Right lobe of liver (tissue), 6 donors: ENCODE data around the gene CDC14A. TPM values are rescaled to one million over a fixed set of nuclear protein-coding genes. Genes with fewer than 3 reads are reported as not detected.

Experiments used
- ATAC-seq, 4 donors: fragments of 200-7000 bp; cut with Tn5 transposase; one replicate each; pipeline ENCODE4 v1.9.1; 2020; ENCODE audit warnings: mild to moderate bottlenecking in 4 of 4, moderate library complexity in 4 of 4
- DNase-seq, 3 donors: peaks; one replicate each; pipeline ENCODE4 v3.0.0-alpha.2; 2020
- H3K27ac ChIP-seq, 3 donors: fragments of 200-600 bp; one replicate each; pipeline ENCODE4 v1.8.0; 2022
- H3K27me3 ChIP-seq, 2 donors: fragments of 200-600 bp; one replicate each; pipeline ENCODE4 v1.8.0; 2022
- H3K36me3 ChIP-seq, 4 donors: fragments of 200-600 bp; sonication (generic) in 1 of 4; one replicate each; pipeline versions ENCODE4 v1.5.1 to v1.8.0; 2017 to 2022; ENCODE audit warnings: control low read depth in 1 of 4
- H3K4me1 ChIP-seq, 4 donors: fragments of 200-600 bp; sonication (generic) in 1 of 4; one replicate each; pipeline versions ENCODE4 v1.5.1 to v1.8.0; 2017 to 2022; ENCODE audit warnings: control low read depth in 1 of 4
- H3K4me3 ChIP-seq, 3 donors: fragments of 200-600 bp; one replicate each; pipeline ENCODE4 v1.8.0; 2022
- H3K9me3 ChIP-seq, 4 donors: fragments of 200-600 bp; sonication (generic) in 1 of 4; one replicate each; pipeline versions ENCODE4 v1.5.1 to v1.8.0; 2017 to 2022; ENCODE audit warnings: control low read depth in 1 of 4
- POLR2A ChIP-seq: fragments of 450-650 bp; IDR thresholded peaks from one replicate; pipeline ENCODE4 v1.6.1; 2017; ENCODE audit warnings: antibody characterized with exemption, mild to moderate bottlenecking
- WGBS: methylation state at CpG from one replicate; pipeline ENCODE4 v1.1.6; 2018; ENCODE audit warnings: low coverage, low lambda C conversion rate; ENCODE audit not compliant: insufficient coverage; ENCODE audit errors: missing lambda C conversion rate; 5-methylcytosine and 5-hydroxymethylcytosine counted together
- intact Hi-C, 2 donors: fragments of 100-400 bp; cut with DNase I; formaldehyde crosslinking; loops; one replicate each; pipeline versions ENCODE4 v1.11.2 to v1.14.1; 2022
- total RNA-seq, 6 experiments: library from RNA; depleted of rRNA in 2 of 6; stranded (reverse); fragments of >200 nt in 2 of 6; fragmentation: NEBNext Ultra II Directional in 3 of 6; extraction: Animal tissue kit (Norgen Biotek cat#: 25700) in 3 of 6; gene quantifications; one replicate each; pipeline versions ENCODE4 v1.1.0 to v1.2.4, GENCODE V29; 2016 to 2023
- TF ChIP-seq, protein P1 (sequence below), 4 donors: fragments of 200-600 bp in 3 of 4; fragments of 450-650 bp in 1 of 4; IDR thresholded peaks; one replicate each; pipeline versions ENCODE4 v1.5.1 to v1.8.0; 2016 to 2022; ENCODE audit warnings: antibody characterized with exemption in 4 of 4, mild to moderate bottlenecking in 2 of 4
- donor health status: DM: no; HTN: yes; CAD: no.
- donor health status: DM: no; HTN: no; CAD: no.
- donor health status: DM: no; HTN: no; CAD: no.
- donor health status: DM: no; HTN: yes; CAD: no.
- donor health status: DM: no; HTN: yes; CAD: no.

CDC14A gene
- total RNA-seq, 6 experiments from 2014 or later = 1.1 to 3.3 (median 1.6) TPM

DNA sequence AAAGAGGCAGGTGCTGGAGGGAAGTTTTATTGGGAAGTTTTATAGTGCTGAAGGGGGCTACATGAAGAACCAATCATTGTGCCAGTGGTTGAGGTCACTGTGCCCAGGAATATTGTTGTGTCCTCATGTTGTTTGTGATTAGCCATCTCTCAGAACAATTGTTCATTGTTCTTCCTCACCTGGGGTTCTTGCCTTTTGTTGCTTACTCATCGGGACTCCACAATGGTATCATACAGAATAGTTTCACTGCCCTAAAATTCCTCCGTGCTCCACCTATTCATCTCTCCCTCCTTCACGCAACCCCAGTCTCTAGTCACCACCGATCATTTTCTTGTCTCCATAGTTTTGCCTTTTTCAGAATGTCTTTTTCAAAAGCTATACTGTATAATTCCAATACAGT lies 38.9 kb upstream of the CDC14A start:
- Histone ChIP-seq H3K9me3 (no peaks in the 10 kb centered on the region), H3K4me1 (no peaks in the 10 kb centered on the region), H3K36me3 (no peaks in the 10 kb centered on the region), H3K27me3 (no peaks in the 10 kb centered on the region), H3K27ac (no peak overlapping the region), H3K4me3 (no peak overlapping the region)
- ATAC-seq (no peak), DNase-seq (no peak)
- 47% methylated on average over 2 of the region's 4 CpGs for WGBS
- TF ChIP-seq, protein P1, sequence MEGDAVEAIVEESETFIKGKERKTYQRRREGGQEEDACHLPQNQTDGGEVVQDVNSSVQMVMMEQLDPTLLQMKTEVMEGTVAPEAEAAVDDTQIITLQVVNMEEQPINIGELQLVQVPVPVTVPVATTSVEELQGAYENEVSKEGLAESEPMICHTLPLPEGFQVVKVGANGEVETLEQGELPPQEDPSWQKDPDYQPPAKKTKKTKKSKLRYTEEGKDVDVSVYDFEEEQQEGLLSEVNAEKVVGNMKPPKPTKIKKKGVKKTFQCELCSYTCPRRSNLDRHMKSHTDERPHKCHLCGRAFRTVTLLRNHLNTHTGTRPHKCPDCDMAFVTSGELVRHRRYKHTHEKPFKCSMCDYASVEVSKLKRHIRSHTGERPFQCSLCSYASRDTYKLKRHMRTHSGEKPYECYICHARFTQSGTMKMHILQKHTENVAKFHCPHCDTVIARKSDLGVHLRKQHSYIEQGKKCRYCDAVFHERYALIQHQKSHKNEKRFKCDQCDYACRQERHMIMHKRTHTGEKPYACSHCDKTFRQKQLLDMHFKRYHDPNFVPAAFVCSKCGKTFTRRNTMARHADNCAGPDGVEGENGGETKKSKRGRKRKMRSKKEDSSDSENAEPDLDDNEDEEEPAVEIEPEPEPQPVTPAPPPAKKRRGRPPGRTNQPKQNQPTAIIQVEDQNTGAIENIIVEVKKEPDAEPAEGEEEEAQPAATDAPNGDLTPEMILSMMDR (IDR thresholded peaks at IDR 0.05) = no peak
- TF ChIP-seq POLR2A = no peak
- intact Hi-C loops = no loop called here

DNA sequence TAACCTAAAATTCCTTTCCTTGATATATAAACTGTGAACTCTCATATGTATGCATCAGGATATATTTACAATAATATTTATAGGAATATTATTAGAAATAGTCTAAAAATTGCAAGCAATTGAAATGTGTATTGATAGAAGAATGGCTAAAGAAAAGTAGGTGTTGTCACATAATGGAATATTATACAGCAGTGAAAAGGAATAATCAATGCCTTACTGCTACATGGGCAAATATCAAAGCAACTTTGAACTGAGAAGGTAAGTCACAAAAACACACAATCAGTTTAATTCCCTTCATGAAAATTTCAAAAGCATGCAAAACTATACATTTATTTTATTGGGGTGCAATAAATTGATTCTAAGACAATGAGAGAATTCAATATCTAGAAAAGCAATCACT lies 35.7 kb upstream of the CDC14A start:
- H3K36me3 ChIP-seq = no peaks in the 10 kb centered on the region
- TF ChIP-seq POLR2A = no peak
- TF ChIP-seq, protein P1 (IDR thresholded peaks at IDR 0.05) = no peak
- H3K27ac ChIP-seq = no peak overlapping the region
- no peaks in the 10 kb centered on the region for H3K9me3 ChIP-seq
- no peaks in the 10 kb centered on the region for H3K4me1 ChIP-seq
- DNase-seq = no peak
- intact Hi-C loops = no loop called here
- no peaks in the 10 kb centered on the region for H3K27me3 ChIP-seq
- no peak for ATAC-seq
- no peak overlapping the region for H3K4me3 ChIP-seq

DNA sequence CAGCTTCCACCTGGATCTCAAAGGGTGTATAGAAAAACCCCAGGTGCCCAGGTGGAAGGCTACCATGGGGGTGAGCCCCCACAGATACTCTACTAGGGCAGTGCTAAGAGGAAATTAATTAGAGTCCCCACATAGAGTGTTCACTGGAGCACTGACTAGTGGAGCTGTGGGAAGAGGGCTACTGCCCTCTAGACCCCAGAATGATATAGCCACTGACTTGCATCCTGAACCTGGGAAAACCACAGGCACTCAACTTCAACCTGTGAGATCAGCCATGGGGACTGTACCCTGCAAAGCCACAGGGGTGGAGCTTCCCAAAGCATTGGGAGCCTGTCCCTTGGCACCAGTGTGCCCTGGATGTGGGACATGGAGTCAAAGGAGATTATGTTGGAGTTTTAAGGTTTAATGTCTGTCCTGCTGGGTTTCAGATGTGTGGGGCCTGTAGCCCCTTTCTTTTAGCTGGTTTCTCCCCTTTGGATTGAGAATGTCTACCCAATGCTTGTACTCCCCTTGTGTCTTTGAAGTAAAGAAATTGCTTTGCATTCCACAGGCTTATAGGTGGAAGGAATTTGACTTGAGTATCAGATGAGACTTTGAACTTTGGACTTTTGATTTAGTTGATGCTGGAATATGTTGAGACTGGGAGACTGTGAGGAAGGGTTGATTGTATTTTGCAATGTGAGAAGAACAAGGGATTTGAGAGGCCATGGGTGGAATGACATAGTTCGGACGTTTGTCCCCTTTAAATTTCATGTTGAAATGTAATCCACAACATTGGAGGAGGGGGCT lies 31.8 kb upstream of the CDC14A start:
- WGBS = 67% methylated on average over 2 of the region's 2 CpGs
- H3K27ac ChIP-seq = no peak overlapping the region
- intact Hi-C loops = no loop called here

DNA sequence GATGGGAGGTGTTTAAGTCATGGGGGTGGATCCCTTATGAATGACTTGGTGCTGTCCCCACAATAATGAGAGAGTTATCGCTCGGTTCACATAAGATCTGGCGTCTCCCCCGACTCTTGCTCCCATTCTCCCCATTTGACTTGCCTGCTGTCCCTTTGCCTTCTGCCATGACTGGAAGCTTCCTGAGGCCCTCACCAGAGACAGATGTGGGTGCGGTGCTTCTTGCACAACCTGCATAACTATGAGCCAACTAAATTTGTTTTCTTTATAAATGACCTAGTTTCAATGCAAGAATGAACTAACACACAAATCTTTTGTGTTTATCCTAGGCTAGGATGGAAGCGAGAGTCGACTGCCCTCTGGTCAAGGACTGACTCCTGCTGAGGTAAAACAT lies 31.2 kb upstream of the CDC14A start:
- Histone ChIP-seq H3K9me3 (no peaks in the 10 kb centered on the region), H3K36me3 (no peaks in the 10 kb centered on the region), H3K27ac (no peak overlapping the region), H3K27me3 (no peaks in the 10 kb centered on the region), H3K4me3 (no peak overlapping the region), H3K4me1 (peaks cover 0 to 16% (median 2%) of the 10 kb centered on the region in 4 donors)
- DNase-seq (no peak), ATAC-seq (no peak)
- TF ChIP-seq, protein P1 (IDR thresholded peaks at IDR 0.05) = no peak
- no peak for TF ChIP-seq POLR2A
- intact Hi-C loops = no loop called here
- 56% methylated on average over 4 of the region's 7 CpGs for WGBS

More for the DNA sequence above, 31.8 kb upstream of the CDC14A start:
- Histone ChIP-seq H3K4me3 (no peak overlapping the region), H3K9me3 (no peaks in the 10 kb centered on the region), H3K4me1 (peaks cover 0 to 16% (median 2%) of the 10 kb centered on the region in 4 donors), H3K36me3 (no peaks in the 10 kb centered on the region), H3K27me3 (no peaks in the 10 kb centered on the region)
- ATAC-seq (no peak), DNase-seq (no peak)
- no peak for TF ChIP-seq POLR2A
- TF ChIP-seq, protein P1 (IDR thresholded peaks at IDR 0.05) = no peak
